GM12801 (cell line): ENCODE data around the gene KRT33A.
"Not testable (repeated sequence)": the region's sequence is repeated elsewhere in the genome, so short reads cannot be mapped to it uniquely, and the experiment has no call there.

Experiments used
- CTCF ChIP-seq: IDR thresholded peaks from one replicate; pipeline ENCODE4 v1.5.1; 2011; ENCODE audit warnings: control low read depth; ENCODE audit not compliant: insufficient read length; ENCODE audit errors: extremely low read depth

The KRT33A gene

DNA sequence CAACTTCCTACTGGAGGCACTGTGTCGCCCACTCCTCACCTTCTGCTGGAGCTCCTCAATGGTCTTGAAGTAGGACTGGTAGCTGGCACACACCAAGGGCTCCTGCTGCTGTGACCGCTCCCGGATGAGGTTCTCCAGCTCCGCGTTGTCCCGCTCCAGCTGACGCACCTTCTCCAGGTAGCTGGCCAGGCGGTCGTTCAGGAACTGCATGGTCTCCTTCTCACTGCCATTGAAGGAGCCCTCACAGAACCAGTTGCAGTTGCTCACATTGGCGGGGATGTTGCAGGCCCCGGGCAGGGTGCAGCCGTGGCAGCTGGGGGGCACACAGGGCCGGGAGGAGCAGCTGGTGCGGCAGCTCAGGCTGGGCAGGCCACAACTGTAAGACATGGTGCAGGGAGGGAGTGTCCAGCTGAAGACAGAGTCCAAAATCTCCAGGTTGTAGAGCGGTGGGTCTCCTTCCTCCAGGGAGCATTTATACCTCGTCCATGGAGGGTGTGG lies at the start of gene KRT33A:
KRT33A (minus strand) TSS at position 448 of the 498 bp plus-strand sequence; CDS start at position 387, 61 bp downstream.
- not testable (repeated sequence) for TF ChIP-seq CTCF

DNA sequence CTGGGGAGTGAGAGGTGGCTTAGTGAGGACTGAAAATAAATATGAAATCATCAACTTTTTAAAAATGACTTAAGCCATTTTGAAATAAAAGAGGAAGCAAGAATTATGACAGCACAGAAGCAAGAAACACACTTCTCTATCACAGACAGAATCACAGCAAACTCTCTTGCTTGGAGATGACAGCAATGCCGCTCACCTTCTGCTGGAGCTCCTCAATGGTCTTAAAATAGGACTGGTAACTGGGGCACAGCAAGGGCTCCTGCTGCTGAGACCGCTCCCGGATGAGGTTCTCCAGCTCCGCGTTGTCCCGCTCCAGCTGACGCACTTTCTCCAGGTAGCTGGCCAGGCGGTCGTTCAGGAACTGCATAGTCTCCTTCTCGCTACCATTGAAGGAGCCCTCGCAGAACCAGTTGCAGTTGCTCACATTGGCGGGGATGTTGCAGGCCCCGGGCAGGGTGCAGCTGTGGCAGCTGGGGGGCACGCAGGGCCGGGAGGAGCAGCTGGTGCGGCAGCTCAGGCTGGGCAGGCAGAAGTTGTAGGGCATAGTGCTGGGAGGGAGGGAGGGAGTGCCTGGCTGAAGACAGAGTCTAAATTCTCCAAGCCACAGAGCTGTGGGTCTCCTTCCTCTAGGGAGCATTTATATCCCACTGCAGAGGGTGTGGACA lies 46.5 kb upstream of the KRT33A start, which contains the start of gene KRT31:
KRT31 (minus strand) TSS at position 613 of the 665 bp plus-strand sequence; CDS start at position 544, 69 bp downstream.
- no peak for TF ChIP-seq CTCF

GRCh38 chr17:41396340-41396739 lies 45.7 kb upstream of the KRT33A start:
- no peak for TF ChIP-seq CTCF

- TF ChIP-seq CTCF, result no peak
Observed at GRCh38 chr17:41395611-41396010, 45.0 kb upstream of the KRT33A start.

DNA sequence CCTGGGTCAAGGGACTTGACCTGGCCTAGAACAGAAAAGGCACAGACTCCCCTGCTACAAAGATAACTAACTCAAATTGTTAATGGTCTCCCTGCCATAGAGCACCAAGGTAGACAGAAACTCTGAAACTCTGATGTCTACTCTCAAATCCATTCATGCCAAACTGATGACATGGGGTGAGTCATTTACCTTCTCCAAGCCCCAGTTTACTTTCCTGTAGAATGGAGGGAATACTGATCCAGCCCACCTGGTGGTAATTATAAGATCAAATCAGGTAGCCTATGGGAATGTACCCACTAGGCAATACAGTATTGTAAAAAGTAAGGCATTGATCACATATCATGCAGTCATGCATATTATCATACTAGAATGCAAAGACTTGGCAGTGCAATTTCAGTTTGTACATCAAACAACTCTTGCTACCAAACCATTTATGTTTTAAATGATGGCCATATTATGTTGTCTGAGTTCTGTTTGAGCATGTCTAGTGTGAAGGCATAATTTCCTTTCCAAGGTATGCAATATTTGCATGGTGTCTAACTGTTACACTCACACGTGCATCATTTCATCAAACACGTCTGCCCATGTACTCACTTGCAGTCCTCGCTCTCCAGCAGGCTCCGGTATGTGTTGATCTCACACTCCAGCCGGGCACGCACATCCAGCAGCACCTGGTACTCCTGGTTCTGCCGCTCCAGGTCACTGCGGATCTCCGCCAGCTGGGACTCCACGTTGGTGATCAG lies 43.8 kb upstream of the KRT33A start:
- TF ChIP-seq CTCF, result no peak

GRCh38 chr17:41393826-41394225 lies 43.2 kb upstream of the KRT33A start:
- TF ChIP-seq CTCF, result no peak

GRCh38 chr17:41393294-41393693 lies 42.7 kb upstream of the KRT33A start:
- TF ChIP-seq CTCF, result no peak
